ENCODE data around the gene DCST2. TPM values are rescaled to one million over a fixed set of nuclear protein-coding genes. Genes with fewer than 3 reads are reported as not detected.
A peak's percentile ranks its signal among the peaks of the same experiment; 100 is the strongest.

The DCST2 gene
- total and polyA plus RNA-seq, 7 experiments from 2014 or later: 0.22 to 3.3 (median 2.4) TPM; not detected in 2

DNA sequence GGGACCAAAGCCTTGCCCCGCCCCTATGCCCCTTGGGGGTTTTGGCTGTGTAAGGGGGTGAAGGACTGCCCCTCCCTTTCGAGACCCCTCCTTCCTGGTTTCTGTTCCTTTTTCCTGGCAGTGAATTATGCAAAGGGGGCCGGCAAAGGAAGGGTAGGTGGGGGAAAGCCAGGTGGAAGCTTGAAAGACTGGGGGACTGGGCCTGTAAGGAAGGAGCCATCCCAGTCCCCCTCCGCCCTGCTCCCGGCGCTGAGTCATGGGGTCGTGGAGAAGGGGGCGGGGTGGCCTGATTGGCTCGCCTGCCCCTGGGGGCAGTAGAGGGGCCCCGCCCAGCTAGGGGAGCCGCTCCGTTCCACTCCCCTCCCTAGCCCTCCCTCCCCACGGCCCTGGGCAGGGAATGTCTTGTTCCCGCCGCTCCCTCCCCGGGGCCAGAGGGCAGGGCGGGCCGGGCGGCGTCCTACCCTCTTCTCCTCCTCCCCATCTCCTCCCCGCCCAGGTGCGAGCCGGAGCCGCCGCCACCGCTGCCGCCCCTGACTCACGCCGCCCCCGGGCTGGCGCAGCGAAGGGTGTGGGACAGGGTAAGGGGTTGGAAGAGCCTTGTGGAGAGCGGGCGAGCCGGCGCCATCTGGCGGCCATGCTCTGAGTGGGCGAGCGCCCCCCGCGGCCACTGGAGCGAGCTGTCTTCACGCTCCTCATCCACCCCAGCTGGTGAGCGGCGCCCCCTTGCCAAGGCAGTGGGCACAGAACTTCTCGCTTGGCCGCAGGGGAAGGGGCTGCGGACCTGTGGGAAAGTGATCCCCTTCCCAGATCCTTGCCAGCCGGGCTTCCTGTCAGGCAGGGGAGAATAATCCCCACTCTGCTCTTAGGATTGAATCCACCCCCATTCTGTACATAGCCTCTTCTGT, 16.3 kb downstream of the DCST2 start:
- ChIA-PET POLR2A (interaction anchor here (0.8 to 13.8 kb wide), 15 partner anchors 16 to 458 kb away, joined by 3 to 270 read pairs (median 6); partner anchors contain the start of genes FLAD1, LENEP, PBXIP1 and PMVK), CTCF (interaction anchor here (0.6 to 13.9 kb wide), 21 partner anchors 8 to 458 kb away, joined by 3 to 291 read pairs (median 4); partner anchors contain the start of genes ADAM15, CKS1B, FLAD1 and LENEP)
- Histone ChIP-seq H3K9me3 (ENCODE audit: control insufficient read depth in 2 of 3, low read length in 3 of 3) (no peaks in the 10 kb centered on the region), H3K27me3 (ENCODE audit: control insufficient read depth in 2 of 2, insufficient read depth in 2 of 2, low read length in 2 of 2) (no peaks in the 10 kb centered on the region), H3K27ac (ENCODE audit: low read depth, low read length) (peak overlapping the region; percentile 83), H3K4me1 (ENCODE audit: control insufficient read depth in 2 of 2, insufficient read depth in 2 of 2, low read length in 2 of 2) (peaks cover 38 to 65% of the 10 kb centered on the region in 2 donors), H3K4me3 (ENCODE audit: low read length) (peak overlapping the region; percentile 50), H3K36me3 (ENCODE audit: control insufficient read depth in 2 of 3, insufficient read depth in 3 of 3, low read length in 3 of 3) (peaks cover 0 to 26% (median 0%) of the 10 kb centered on the region in 3 experiments)
- DNase-seq: peak; percentile 85 to 93 (median 89)
- intact Hi-C loops (cut with micrococcal nuclease): loop anchor here (1.0 to 5.0 kb wide), 16 partner anchors 11 to 538 kb away; partner anchors contain the start of genes FLAD1 (in 2 of the 2), PYGO2 (in 2 of the 2), ADAM15 (in 1 of the 2) and ADAR (in 1 of the 2)
- Mint-ChIP-seq H3K27me3 (no peaks in the 10 kb centered on the region), H3K9me3 (peaks cover 0 to 3% (median 0%) of the 10 kb centered on the region in 11 donors), H3K36me3 (peaks cover 0 to 33% (median 4%) of the 10 kb centered on the region in 5 donors), H3K27ac (peak overlapping the region; percentile 38 to 98 (median 94)), H3K4me1 (peaks cover 38 to 83% (median 71%) of the 10 kb centered on the region in 7 donors), H3K4me3 (peak overlapping the region; percentile 51 to 84 (median 70))
- ATAC-seq: peak; percentile 98

GRCh38 chr1:155016231-155016831, 17.2 kb downstream of the DCST2 start:
- Histone ChIP-seq H3K27me3 (ENCODE audit: control insufficient read depth in 2 of 2, insufficient read depth in 2 of 2, low read length in 2 of 2) (no peaks in the 10 kb centered on the region), H3K36me3 (ENCODE audit: control insufficient read depth in 2 of 3, insufficient read depth in 3 of 3, low read length in 3 of 3) (peaks cover 0 to 26% (median 0%) of the 10 kb centered on the region in 3 experiments), H3K4me1 (ENCODE audit: control insufficient read depth in 2 of 2, insufficient read depth in 2 of 2, low read length in 2 of 2) (peaks cover 38 to 75% of the 10 kb centered on the region in 2 donors), H3K4me3 (ENCODE audit: low read length) (peak overlapping the region; percentile 50), H3K27ac (ENCODE audit: low read depth, low read length) (peak overlapping the region; percentile 83), H3K9me3 (ENCODE audit: control insufficient read depth in 2 of 3, low read length in 3 of 3) (no peaks in the 10 kb centered on the region)
- ChIA-PET POLR2A (interaction anchor here (0.6 to 13.8 kb wide), 13 partner anchors 16 to 236 kb away, joined by 3 to 270 read pairs (median 10); partner anchors contain the start of genes FLAD1, LENEP, PBXIP1 and PMVK), CTCF (interaction anchor here (0.7 to 13.9 kb wide), 19 partner anchors 9 to 457 kb away, joined by 3 to 291 read pairs (median 7); partner anchors contain the start of genes CKS1B, FLAD1, LENEP and PBXIP1)
- intact Hi-C loops (cut with micrococcal nuclease): loop anchor here in 1 of 2 donors (2.0 to 5.0 kb wide), 3 partner anchors 34 to 409 kb away; partner anchors contain the start of genes ADAM15, ADAR and FLAD1
- peaks cover 38 to 80% (median 69%) of the 10 kb centered on the region in 7 donors for H3K4me1 Mint-ChIP-seq
- ATAC-seq: no peak
- peak in 1 of 9 donors; percentile 41 for DNase-seq
- H3K4me3 Mint-ChIP-seq: peak overlapping the region; percentile 66 to 85 (median 74)
- H3K36me3 Mint-ChIP-seq: peaks cover 0 to 34% (median 4%) of the 10 kb centered on the region in 5 donors
- H3K9me3 Mint-ChIP-seq: peaks cover 0 to 2% (median 0%) of the 10 kb centered on the region in 11 donors
- H3K27ac Mint-ChIP-seq: peak overlapping the region; percentile 82 to 98 (median 94)
- H3K27me3 Mint-ChIP-seq: no peaks in the 10 kb centered on the region

DNA sequence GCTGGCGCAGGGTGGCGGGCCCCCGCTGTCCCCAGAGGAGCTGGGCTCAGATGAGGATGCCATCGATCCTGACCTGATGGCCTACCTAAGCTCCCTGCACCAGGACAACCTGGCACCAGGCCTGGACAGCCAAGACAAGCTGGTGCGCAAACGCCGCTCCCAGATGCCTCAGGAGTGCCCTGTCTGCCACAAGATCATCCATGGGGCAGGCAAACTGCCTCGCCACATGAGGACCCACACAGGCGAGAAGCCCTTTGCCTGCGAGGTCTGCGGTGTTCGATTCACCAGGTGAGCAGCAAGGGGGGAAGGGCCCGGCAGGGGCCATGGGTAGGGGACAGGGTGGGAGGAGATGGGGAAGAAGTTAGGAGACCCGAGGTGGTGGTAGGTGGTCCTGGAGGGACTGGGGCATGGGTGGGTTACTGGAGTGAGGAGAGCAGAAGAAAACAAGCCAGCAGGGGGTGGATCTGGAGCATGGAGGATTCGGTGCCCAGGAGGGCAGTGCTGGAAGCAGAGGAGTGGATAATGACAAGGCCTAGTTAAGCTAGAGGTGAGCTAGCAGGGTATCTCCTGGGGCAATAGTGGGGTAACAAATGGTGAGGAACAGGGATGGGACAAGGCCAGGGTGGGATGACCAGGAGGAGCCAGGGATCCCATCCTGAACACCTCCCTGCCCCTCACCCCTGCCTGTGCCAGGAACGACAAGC, 17.9 kb downstream of the DCST2 start:
- no peak for ATAC-seq
- H3K9me3 ChIP-seq (ENCODE audit: control insufficient read depth in 2 of 3, low read length in 3 of 3): no peaks in the 10 kb centered on the region
- peaks cover 0 to 30% (median 0%) of the 10 kb centered on the region in 3 experiments for H3K36me3 ChIP-seq (ENCODE audit: control insufficient read depth in 2 of 3, insufficient read depth in 3 of 3, low read length in 3 of 3)
- no peak overlapping the region for H3K4me3 ChIP-seq (ENCODE audit: low read length)
- intact Hi-C loops (cut with micrococcal nuclease): loop anchor here in 1 of 2 donors (2.0 to 5.0 kb wide), 3 partner anchors 33 to 408 kb away; partner anchors contain the start of genes ADAM15, ADAR and FLAD1
- H3K9me3 Mint-ChIP-seq: peaks cover 0 to 2% (median 0%) of the 10 kb centered on the region in 11 donors
- H3K27ac ChIP-seq (ENCODE audit: low read depth, low read length): peak overlapping the region; percentile 83
- no peaks in the 10 kb centered on the region for H3K27me3 ChIP-seq (ENCODE audit: control insufficient read depth in 2 of 2, insufficient read depth in 2 of 2, low read length in 2 of 2)
- no peak for DNase-seq
- H3K4me1 Mint-ChIP-seq: peaks cover 42 to 83% (median 72%) of the 10 kb centered on the region in 7 donors
- H3K27me3 Mint-ChIP-seq: no peaks in the 10 kb centered on the region
- ChIA-PET POLR2A (interaction anchor here (0.6 to 13.8 kb wide), 11 partner anchors 15 to 236 kb away, joined by 3 to 270 read pairs (median 18); partner anchors contain the start of genes CKS1B, FLAD1, LENEP and PBXIP1), CTCF (interaction anchor here (0.7 to 13.9 kb wide), 15 partner anchors 8 to 456 kb away, joined by 3 to 291 read pairs (median 8); partner anchors contain the start of genes CKS1B, LENEP, PBXIP1 and PMVK)
- H3K4me3 Mint-ChIP-seq: peak overlapping the region; percentile 66 to 85 (median 74)
- peaks cover 43 to 78% of the 10 kb centered on the region in 2 donors for H3K4me1 ChIP-seq (ENCODE audit: control insufficient read depth in 2 of 2, insufficient read depth in 2 of 2, low read length in 2 of 2)
- H3K27ac Mint-ChIP-seq: peak overlapping the region; percentile 82 to 98 (median 94)
- peaks cover 0 to 34% (median 4%) of the 10 kb centered on the region in 5 donors for H3K36me3 Mint-ChIP-seq

DNA sequence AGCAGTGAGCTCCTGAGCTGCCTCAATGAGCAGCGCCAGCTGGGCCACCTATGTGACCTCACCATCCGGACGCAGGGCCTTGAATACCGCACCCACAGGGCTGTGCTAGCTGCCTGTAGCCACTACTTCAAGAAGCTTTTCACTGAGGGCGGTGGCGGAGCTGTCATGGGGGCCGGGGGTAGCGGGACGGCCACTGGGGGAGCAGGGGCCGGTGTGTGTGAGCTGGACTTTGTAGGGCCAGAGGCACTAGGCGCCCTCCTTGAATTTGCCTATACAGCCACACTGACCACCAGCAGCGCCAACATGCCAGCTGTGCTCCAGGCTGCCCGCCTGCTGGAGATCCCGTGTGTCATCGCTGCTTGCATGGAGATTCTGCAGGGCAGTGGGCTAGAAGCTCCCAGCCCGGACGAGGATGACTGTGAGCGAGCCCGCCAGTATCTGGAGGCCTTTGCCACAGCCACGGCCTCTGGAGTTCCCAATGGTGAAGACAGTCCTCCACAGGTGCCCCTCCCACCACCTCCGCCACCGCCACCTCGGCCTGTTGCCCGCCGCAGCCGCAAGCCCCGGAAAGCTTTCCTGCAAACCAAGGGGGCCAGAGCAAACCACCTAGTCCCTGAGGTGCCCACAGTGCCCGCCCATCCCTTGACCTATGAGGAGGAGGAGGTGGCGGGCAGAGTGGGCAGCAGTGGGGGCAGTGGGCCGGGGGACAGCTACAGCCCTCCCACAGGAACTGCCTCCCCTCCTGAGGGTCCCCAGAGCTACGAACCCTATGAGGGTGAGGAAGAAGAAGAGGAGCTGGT, 18.7 kb downstream of the DCST2 start:
- intact Hi-C loops (cut with micrococcal nuclease): loop anchor here in 1 of 2 donors (5.0 kb wide), 2 partner anchors 37 to 408 kb away; partner anchors contain the start of genes ADAM15 and ADAR

DNA sequence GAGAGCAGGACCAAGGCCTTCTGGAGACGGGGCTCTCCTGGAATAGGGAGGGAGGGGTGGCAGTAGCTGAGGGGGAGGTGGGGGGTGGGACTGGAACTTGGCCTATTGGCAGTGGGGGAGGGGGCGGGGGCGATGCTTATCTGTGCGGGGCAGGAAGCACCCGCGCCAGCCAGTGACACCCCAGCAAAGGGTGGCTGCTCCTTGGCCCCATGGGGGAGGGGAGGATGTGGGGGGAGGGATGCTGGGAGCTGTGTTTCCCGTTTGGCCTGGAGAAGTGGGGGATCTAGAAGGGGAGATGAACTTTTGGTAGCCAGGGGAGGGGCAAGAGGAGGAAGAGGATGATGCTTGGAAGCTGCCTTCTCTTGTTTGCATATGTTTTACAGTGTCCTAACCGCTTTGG, 19.9 kb downstream of the DCST2 start:
- Histone ChIP-seq H3K9me3 (ENCODE audit: control insufficient read depth in 2 of 3, low read length in 3 of 3) (no peaks in the 10 kb centered on the region), H3K4me3 (ENCODE audit: low read length) (peak overlapping the region; percentile 27)
- intact Hi-C loops (cut with micrococcal nuclease): no loop called here

More for the DNA sequence above, 18.7 kb downstream of the DCST2 start:
- Histone ChIP-seq H3K4me1 (ENCODE audit: control insufficient read depth in 2 of 2, insufficient read depth in 2 of 2, low read length in 2 of 2) (peaks cover 51 to 78% of the 10 kb centered on the region in 2 donors), H3K4me3 (ENCODE audit: low read length) (no peak overlapping the region), H3K36me3 (ENCODE audit: control insufficient read depth in 2 of 3, insufficient read depth in 3 of 3, low read length in 3 of 3) (peaks cover 0 to 30% (median 0%) of the 10 kb centered on the region in 3 experiments), H3K27ac (ENCODE audit: low read depth, low read length) (peak overlapping the region; percentile 83), H3K27me3 (ENCODE audit: control insufficient read depth in 2 of 2, insufficient read depth in 2 of 2, low read length in 2 of 2) (no peaks in the 10 kb centered on the region), H3K9me3 (ENCODE audit: control insufficient read depth in 2 of 3, low read length in 3 of 3) (no peaks in the 10 kb centered on the region)
- Mint-ChIP-seq H3K9me3 (no peaks in the 10 kb centered on the region), H3K4me3 (peak overlapping the region in 8 of 10 donors; percentile 76 to 99 (median 90)), H3K36me3 (peaks cover 0 to 40% (median 4%) of the 10 kb centered on the region in 5 donors), H3K27me3 (no peaks in the 10 kb centered on the region), H3K4me1 (peaks cover 41 to 81% (median 75%) of the 10 kb centered on the region in 7 donors), H3K27ac (peak overlapping the region in 7 of 9 donors; percentile 93 to 98 (median 95))
- ChIA-PET POLR2A (interaction anchor here (0.9 to 13.8 kb wide), 9 partner anchors 14 to 61 kb away, joined by 3 to 270 read pairs (median 28); partner anchors contain the start of genes CKS1B, FLAD1, LENEP and PBXIP1), CTCF (interaction anchor here (0.6 to 13.9 kb wide), 11 partner anchors 17 to 345 kb away, joined by 3 to 291 read pairs (median 5); partner anchors contain the start of genes CKS1B, LENEP, PBXIP1 and PMVK)
- DNase-seq (no peak), ATAC-seq (no peak)

More for the DNA sequence above, 19.9 kb downstream of the DCST2 start:
- H3K27me3 ChIP-seq (ENCODE audit: control insufficient read depth in 2 of 2, insufficient read depth in 2 of 2, low read length in 2 of 2): no peaks in the 10 kb centered on the region
- peaks cover 55 to 71% of the 10 kb centered on the region in 2 donors for H3K4me1 ChIP-seq (ENCODE audit: control insufficient read depth in 2 of 2, insufficient read depth in 2 of 2, low read length in 2 of 2)
- POLR2A ChIA-PET: interaction anchor here (0.9 to 13.8 kb wide), 10 partner anchors 13 to 121 kb away, joined by 3 to 270 read pairs (median 9); partner anchors contain the start of genes ADAM15, CKS1B, FLAD1 and LENEP
- peak overlapping the region; percentile 75 to 99 (median 90) for H3K4me3 Mint-ChIP-seq
- peaks cover 0 to 45% (median 4%) of the 10 kb centered on the region in 5 donors for H3K36me3 Mint-ChIP-seq
- H3K27ac Mint-ChIP-seq: peak overlapping the region; percentile 80 to 98 (median 95)
- peak in 6 of 9 donors; percentile 54 to 63 (median 57) for DNase-seq
- CTCF ChIA-PET: interaction anchor here (1.6 to 13.9 kb wide), 4 partner anchors 15 to 61 kb away, joined by 6 to 291 read pairs (median 98); partner anchors contain the start of genes CKS1B, LENEP, PBXIP1 and PYGO2
- no peaks in the 10 kb centered on the region for H3K9me3 Mint-ChIP-seq
- peaks cover 30 to 79% (median 62%) of the 10 kb centered on the region in 7 donors for H3K4me1 Mint-ChIP-seq
- no peaks in the 10 kb centered on the region for H3K27me3 Mint-ChIP-seq
- H3K27ac ChIP-seq (ENCODE audit: low read depth, low read length): peak overlapping the region; percentile 83
- H3K36me3 ChIP-seq (ENCODE audit: control insufficient read depth in 2 of 3, insufficient read depth in 3 of 3, low read length in 3 of 3): peaks cover 0 to 29% (median 0%) of the 10 kb centered on the region in 3 experiments
- no peak for ATAC-seq

Data from naive thymus-derived CD4-positive, alpha-beta T cell (primary cell).